Activated naive CD4-positive, alpha-beta T cell treated with anti-CD3 and anti-CD28 coated beads for 36 hours (primary cell): Measurements from ENCODE around the gene LLGL2. TPM values are rescaled to one million over a fixed set of nuclear protein-coding genes. Genes with fewer than 3 reads are reported as not detected.
"Not testable (repeated sequence)": the region's sequence is repeated elsewhere in the genome, so short reads cannot be mapped to it uniquely, and the experiment has no call there.

Experiments
- CTCF ChIA-PET: fragments of 350-600 bp; sonication (Branson Sonifier 250); formaldehyde crosslinking; loops from one replicate; lab custom pipeline; 2021; ENCODE audit warnings: antibody characterized with exemption; lab: Charles Lee
- DNase-seq: peaks from one replicate; pipeline ENCODE4 v3.0.0-alpha.2; 2020
- H3K27ac Mint-ChIP-seq: one replicate; pipeline ENCODE4 v1.8.0; 2021; ENCODE audit warnings: mild to moderate bottlenecking, mixed read lengths
- H3K27me3 Mint-ChIP-seq: one replicate; pipeline ENCODE4 v1.8.0; 2021; ENCODE audit warnings: low read depth, mixed read lengths
- H3K36me3 Mint-ChIP-seq: one replicate; pipeline ENCODE4 v1.8.0; 2021; ENCODE audit warnings: low read depth, mixed read lengths
- H3K4me1 Mint-ChIP-seq: one replicate; pipeline ENCODE4 v1.8.0; 2021; ENCODE audit warnings: low read depth, mixed read lengths
- H3K4me3 Mint-ChIP-seq: one replicate; pipeline ENCODE4 v1.8.0; 2021; ENCODE audit warnings: mild to moderate bottlenecking, moderate library complexity, mixed read lengths
- H3K9me3 Mint-ChIP-seq: one replicate; pipeline ENCODE4 v1.8.0; 2021; ENCODE audit warnings: mixed read lengths
- intact Hi-C: fragments of 100-400 bp; cut with micrococcal nuclease; formaldehyde crosslinking; loops from one replicate; pipeline ENCODE4 v1.15.1; 2023
- total RNA-seq, 2 experiments: library from RNA; stranded (reverse); gene quantifications; one replicate each; pipeline ENCODE4 v1.2.3, GENCODE V29; 2021

The LLGL2 gene
- total RNA-seq, 2 experiments from 2014 or later: 6.2 to 6.8 TPM

DNA sequence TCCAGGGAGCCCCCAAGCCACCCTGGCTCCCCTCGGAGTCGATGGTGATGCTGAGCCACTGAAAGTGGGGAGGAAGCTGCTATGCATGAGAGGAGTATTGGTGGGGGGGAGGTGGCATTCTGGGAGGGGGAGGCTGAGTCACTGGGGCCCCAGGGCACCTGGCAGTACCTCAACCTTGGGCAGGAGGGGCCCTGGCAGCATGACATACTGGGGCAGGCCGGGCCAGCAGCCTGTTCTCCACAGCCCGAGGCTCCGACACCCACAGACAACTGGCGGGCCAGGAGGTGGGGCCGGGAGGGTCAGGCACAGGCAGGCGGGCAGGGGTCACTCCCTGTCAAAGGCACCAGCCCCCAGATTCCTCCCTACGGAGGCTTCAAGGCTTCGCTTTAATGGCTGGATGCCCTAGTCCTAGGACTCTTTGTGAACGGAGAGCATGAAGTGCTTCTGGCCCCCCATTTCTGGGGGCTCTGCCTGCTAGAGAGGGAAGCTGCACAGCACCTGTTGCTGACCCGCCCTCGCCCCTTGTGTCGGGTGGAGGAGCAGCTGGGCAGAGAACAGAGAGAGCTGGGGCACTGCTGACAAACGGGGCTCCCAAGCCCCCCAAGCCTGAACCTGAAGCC is 11.1 kb upstream of the LLGL2 start:
- H3K27me3 Mint-ChIP-seq: no peaks in the 10 kb centered on the region
- DNase-seq: no peak
- CTCF ChIA-PET: interaction anchor here (0.6 to 1.9 kb wide), 5 partner anchors 11 to 192 kb away, joined by 3 to 6 read pairs (median 3); no protein-coding TSS in a partner anchor
- H3K9me3 Mint-ChIP-seq: no peaks in the 10 kb centered on the region
- H3K4me1 Mint-ChIP-seq: peaks cover 23% of the 10 kb centered on the region
- intact Hi-C loops: loop anchor here (10.0 kb wide), 1 partner anchor 250 kb away; the partner anchor contains the start of genes GGA3 and MRPS7
- no peak overlapping the region for H3K27ac Mint-ChIP-seq
- H3K4me3 Mint-ChIP-seq: peak overlapping the region; percentile 52
- H3K36me3 Mint-ChIP-seq: peaks cover 13% of the 10 kb centered on the region

DNA sequence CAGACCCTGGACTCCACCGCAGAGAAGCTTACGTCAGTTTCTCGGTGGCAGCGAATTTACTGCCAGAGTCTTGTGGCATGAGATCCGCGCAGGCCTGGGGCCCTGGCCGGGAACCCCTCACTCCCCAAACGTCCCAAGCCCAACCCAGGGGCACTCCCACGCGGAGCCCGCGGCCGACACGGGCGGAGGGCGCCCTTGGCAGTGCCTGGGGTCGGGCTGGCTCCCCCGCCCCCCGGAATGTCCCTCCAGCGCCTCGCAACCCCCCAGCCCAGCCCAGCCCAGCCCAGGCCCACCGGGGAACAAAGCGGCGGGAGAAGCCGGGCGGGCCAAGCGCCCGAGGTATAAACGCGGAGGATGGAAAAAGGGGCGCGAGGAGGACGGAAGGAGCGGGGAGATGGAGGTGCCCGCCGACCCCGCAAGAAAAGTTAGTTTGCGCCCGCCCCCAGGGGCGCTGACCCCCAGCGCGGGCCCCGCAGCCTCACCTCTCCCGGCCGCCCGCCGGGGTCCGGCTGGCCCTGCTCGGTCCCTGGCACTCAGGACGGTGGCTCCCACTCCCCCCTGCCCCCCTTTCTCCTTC is 10.5 kb upstream of the LLGL2 start:
- intact Hi-C loops: loop anchor here (5.0 to 10.0 kb wide), 2 partner anchors 237 to 250 kb away; partner anchors contain the start of genes GGA3 and MRPS7
- CTCF ChIA-PET: interaction anchor here (0.7 to 1.9 kb wide), 2 partner anchors 12 to 58 kb away, joined by 3 to 6 read pairs; no protein-coding TSS in a partner anchor
- H3K36me3 Mint-ChIP-seq: peaks cover 17% of the 10 kb centered on the region
- H3K9me3 Mint-ChIP-seq: no peaks in the 10 kb centered on the region
- peaks cover 23% of the 10 kb centered on the region for H3K4me1 Mint-ChIP-seq
- DNase-seq: no peak
- H3K27ac Mint-ChIP-seq: no peak overlapping the region
- no peaks in the 10 kb centered on the region for H3K27me3 Mint-ChIP-seq
- H3K4me3 Mint-ChIP-seq: peak overlapping the region; percentile 62

DNA sequence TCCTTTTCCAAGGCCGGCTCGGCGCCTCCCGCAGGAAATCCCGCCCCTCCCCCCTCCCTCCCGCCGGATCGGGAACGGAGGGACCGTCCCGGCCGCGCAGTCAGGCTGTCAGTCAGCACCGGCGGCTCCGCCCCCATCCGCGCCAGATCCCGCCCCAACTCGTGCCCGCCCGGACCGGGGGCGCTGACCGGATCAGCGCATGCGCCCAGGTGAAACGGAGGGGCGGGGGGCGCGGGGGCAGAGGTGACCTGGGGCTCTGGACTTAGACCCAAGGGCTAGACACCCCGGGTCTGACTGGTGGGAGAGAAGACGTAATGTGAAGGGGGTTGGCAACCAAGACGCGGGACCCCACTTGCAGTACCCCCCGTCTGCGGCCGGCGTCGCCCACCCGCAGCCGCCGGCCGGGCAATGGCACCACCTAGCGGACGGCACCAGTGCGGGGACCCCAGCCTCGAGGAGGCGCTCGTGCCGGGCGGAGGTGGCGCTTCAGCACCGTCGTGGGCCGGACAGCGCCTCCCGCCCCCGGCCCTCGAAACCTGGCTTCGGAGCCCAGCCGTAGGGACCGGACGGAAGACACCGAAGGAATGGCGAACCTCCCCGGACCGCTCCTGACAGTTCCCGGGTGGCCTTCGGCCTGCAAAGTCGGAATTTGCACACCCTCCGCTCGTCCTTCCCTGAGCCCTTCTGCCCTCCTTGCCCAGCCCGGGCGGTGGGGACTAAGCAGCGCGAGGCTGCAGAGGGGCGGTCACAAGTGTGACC is 9.8 kb upstream of the LLGL2 start, which contains the start of gene CASKIN2:
CASKIN2 (minus strand) TSS at position 42 of the 759 bp plus-strand sequence. CDS start 1,733 bp downstream, outside the sequence.
- Mint-ChIP-seq H3K36me3 (peaks cover 17% of the 10 kb centered on the region), H3K4me3 (peak within 1 kb of the TSS; percentile 62), H3K4me1 (peaks cover 23% of the 10 kb centered on the region), H3K9me3 (no peaks in the 10 kb centered on the region), H3K27ac (no peak within 1 kb of the TSS), H3K27me3 (no peaks in the 10 kb centered on the region)
- DNase-seq: peak; percentile 90
- intact Hi-C loops: loop anchor here (1.0 to 10.0 kb wide), 8 partner anchors 10 to 251 kb away; partner anchors contain the start of genes GGA3, LLGL2, MRPS7 and RECQL5
- CTCF ChIA-PET: interaction anchor here (0.7 to 1.3 kb wide), 10 partner anchors 10 to 554 kb away, joined by 3 to 5 read pairs (median 4); partner anchors contain the start of genes LLGL2 and TMEM94

DNA sequence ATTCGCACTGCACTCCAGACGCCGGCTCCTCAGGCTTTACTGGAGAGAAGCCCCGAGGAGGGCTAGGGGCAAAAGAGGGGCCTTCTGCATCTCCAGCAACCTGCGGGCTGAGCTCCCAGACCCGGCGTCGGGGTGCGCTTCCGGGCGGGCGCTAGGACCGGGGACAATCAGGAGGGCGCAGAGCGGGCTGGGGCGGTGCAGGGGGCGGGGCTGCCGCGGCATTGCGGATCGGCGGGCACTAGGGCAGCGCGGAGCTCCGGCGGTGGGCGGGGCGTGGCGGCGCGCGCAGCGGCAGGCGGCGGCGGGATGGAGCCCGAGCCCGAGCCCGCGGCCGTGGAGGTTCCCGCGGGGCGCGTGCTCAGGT is 9.3 kb upstream of the LLGL2 start, which contains the start of gene TSEN54:
TSEN54 (plus strand) TSS at position 274 of the 364 bp plus-strand sequence; CDS start at position 307, 33 bp downstream.
- intact Hi-C loops: loop anchor here (1.0 to 10.0 kb wide), 8 partner anchors 9 to 251 kb away; partner anchors contain the start of genes GGA3, LLGL2, MRPS7 and RECQL5
- Mint-ChIP-seq H3K9me3 (no peaks in the 10 kb centered on the region), H3K36me3 (peaks cover 18% of the 10 kb centered on the region), H3K27me3 (no peaks in the 10 kb centered on the region), H3K4me1 (peaks cover 23% of the 10 kb centered on the region), H3K27ac (no peak within 1 kb of the TSS), H3K4me3 (peak within 1 kb of the TSS; percentile 81)
- CTCF ChIA-PET: interaction anchor here (0.7 to 1.3 kb wide), 14 partner anchors 9 to 554 kb away, joined by 3 to 5 read pairs (median 3); partner anchors contain the start of genes LLGL2, SLC25A19 and TMEM94
- DNase-seq: peak; percentile 97

DNA sequence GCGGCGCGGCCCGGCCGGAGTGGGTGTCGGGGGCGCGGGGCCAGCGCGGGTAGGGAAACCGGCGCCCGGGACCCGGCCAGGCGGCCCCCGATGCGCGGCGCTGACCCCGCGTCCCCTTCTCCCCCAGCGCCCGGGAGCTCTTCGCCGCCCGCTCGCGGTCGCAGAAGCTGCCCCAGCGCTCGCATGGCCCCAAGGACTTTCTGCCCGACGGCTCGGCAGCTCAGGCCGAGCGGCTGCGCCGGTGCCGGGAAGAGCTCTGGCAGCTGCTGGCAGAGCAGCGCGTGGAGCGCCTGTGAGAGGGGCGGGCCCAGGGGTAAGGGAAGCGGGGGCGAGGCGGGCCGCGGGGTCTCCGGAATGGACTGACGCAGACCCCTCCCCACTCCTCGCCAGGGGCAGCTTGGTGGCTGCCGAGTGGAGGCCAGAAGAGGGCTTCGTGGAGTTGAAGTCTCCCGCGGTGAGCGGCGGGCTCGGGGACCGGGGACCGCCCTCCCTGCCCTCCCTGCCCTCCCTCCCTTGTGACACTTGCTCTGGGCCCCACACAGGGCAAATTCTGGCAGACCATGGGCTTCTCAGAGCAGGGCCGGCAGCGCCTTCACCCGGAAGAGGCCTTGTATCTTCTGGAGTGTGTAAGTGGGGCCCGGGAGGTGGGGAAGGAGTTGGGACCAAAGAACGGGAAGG is 8.7 kb upstream of the LLGL2 start:
- no peaks in the 10 kb centered on the region for H3K9me3 Mint-ChIP-seq
- DNase-seq: peak; percentile 34
- intact Hi-C loops: loop anchor here (1.0 to 10.0 kb wide), 8 partner anchors 9 to 252 kb away; partner anchors contain the start of genes GGA3, LLGL2, MRPS7 and RECQL5
- peak overlapping the region; percentile 81 for H3K4me3 Mint-ChIP-seq
- CTCF ChIA-PET: interaction anchor here (0.7 to 1.3 kb wide), 14 partner anchors 8 to 555 kb away, joined by 3 to 5 read pairs (median 3); partner anchors contain the start of genes LLGL2, SLC25A19 and TMEM94
- H3K27ac Mint-ChIP-seq: no peak overlapping the region
- H3K4me1 Mint-ChIP-seq: peaks cover 23% of the 10 kb centered on the region
- no peaks in the 10 kb centered on the region for H3K27me3 Mint-ChIP-seq
- H3K36me3 Mint-ChIP-seq: peaks cover 18% of the 10 kb centered on the region

DNA sequence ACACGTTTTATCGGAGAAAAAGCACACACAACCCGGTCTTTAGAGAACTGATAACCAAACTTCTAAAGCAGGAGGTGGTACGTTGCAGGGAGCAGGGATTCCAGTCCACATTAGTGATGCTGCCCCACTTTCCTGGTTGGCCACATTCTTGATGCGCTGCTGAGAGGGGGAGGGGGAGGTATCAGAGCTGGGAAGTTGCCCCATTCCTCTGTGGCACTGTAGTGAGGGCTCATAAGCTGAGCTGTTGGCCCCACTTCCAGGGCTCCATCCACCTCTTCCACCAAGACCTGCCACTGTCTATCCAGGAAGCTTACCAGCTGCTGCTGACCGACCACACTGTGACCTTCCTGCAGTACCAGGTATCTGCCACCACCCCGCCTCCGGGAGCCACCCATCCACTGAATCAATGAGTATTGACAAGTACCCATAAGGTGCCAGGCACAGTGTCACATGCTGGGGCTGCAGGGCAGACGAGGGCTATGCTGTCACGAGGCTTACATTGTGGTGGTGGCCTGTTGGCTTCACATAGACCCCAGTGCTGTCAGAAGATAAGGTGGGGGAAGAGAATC is 8.1 kb upstream of the LLGL2 start:
- H3K9me3 Mint-ChIP-seq: no peaks in the 10 kb centered on the region
- DNase-seq: peak; percentile 48
- peaks cover 23% of the 10 kb centered on the region for H3K4me1 Mint-ChIP-seq
- H3K36me3 Mint-ChIP-seq: peaks cover 18% of the 10 kb centered on the region
- CTCF ChIA-PET: interaction anchor here (0.6 to 1.1 kb wide), 4 partner anchors 20 to 228 kb away, joined by 3 to 4 read pairs (median 3); partner anchors contain the start of gene SLC25A19
- H3K27me3 Mint-ChIP-seq: no peaks in the 10 kb centered on the region
- H3K4me3 Mint-ChIP-seq: peak overlapping the region; percentile 81
- intact Hi-C loops: loop anchor here (2.0 to 10.0 kb wide), 5 partner anchors 71 to 253 kb away; partner anchors contain the start of genes GGA3, MRPS7, RECQL5 and SAP30BP
- no peak overlapping the region for H3K27ac Mint-ChIP-seq

DNA sequence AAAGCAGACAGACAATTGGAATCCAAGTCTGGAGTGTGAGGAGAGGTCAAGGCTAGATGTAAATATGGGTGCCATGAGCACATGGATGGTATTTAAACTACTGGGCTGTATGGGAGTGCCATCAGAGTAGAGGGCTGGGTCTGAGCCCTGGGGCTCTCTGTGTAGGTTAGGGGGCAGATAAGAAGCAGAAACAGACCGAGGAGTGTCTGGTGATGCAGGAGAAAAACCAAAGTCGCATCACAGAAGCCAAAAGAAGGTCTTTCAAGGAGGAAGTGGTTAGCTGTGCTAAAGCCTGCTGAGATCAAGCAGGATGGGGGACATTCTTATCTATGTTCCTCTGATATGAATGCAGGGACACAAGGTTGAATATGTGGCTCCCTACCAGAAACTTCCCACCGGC is 7.3 kb upstream of the LLGL2 start:
- no peak for DNase-seq
- H3K27ac Mint-ChIP-seq: no peak overlapping the region
- H3K36me3 Mint-ChIP-seq: peaks cover 18% of the 10 kb centered on the region
- H3K4me1 Mint-ChIP-seq: peaks cover 23% of the 10 kb centered on the region
- intact Hi-C loops: loop anchor here (5.0 to 10.0 kb wide), 2 partner anchors 234 to 253 kb away; partner anchors contain the start of genes GGA3 and MRPS7
- CTCF ChIA-PET: interaction anchor here (0.6 to 1.1 kb wide), 2 partner anchors 19 to 65 kb away, joined by 3 to 4 read pairs; no protein-coding TSS in a partner anchor
- no peaks in the 10 kb centered on the region for H3K9me3 Mint-ChIP-seq
- H3K4me3 Mint-ChIP-seq: peak overlapping the region; percentile 81
- H3K27me3 Mint-ChIP-seq: no peaks in the 10 kb centered on the region

DNA sequence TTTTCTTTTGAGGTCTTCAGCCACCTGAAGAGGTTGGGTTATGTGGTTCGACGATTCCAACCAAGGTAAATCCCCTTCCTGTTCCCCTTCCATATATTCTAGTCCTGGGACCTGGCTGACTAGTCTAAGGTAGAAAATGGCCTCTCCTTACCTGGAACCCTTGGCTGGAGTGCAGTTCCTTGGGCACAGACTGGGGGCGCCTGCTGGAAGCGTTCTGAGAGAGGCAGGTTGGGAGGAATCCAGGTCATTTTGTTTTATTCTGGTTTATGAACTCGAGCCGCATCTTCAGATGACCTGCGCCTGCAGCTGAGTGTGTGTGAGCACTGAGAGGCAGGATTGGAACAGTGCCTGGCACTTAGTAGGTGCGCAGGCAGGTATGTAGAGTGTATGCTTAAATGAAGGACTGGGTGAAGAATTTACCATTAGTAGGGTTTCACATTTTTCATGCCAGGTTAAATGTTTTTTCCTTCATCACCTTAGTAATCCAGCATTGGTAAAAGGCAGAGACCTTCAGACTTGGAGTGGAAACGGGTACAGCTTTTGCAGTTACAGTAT is 6.4 kb upstream of the LLGL2 start:
- Mint-ChIP-seq H3K36me3 (peaks cover 18% of the 10 kb centered on the region), H3K4me3 (no peak overlapping the region)

DNA sequence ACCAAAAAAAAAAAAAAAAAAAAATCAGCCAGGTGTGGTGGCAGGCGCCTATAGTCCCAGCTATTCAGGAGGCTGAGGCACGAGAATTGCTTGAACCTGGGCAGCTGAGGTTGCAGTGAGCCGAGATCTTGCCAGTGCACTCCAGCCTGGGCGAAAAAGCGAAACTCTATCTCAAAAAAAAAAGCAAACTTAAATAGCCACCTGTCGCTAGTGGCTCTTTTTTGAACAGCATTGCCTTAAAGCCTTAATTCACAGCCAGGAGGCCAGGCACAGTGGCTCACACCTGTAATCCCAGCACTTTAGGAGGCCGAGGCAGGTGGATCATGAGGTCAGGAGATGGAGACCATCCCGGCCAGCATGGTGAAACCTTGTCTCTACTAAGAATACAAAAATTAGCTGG is 5.1 kb upstream of the LLGL2 start:
- H3K27me3 Mint-ChIP-seq, H3K4me3 Mint-ChIP-seq, H3K27ac Mint-ChIP-seq, intact Hi-C loops, H3K9me3 Mint-ChIP-seq, DNase-seq: not testable (repeated sequence)
- CTCF ChIA-PET: interaction anchor here (0.6 kb wide), 1 partner anchor 114 kb away, joined by 3 read pairs; no protein-coding TSS in a partner anchor
- Mint-ChIP-seq H3K36me3 (peaks cover 18% of the 10 kb centered on the region), H3K4me1 (peaks cover 20% of the 10 kb centered on the region)

More for the DNA sequence above, 6.4 kb upstream of the LLGL2 start:
- H3K27me3 Mint-ChIP-seq: no peaks in the 10 kb centered on the region
- CTCF ChIA-PET: interaction anchor here (0.6 kb wide), 1 partner anchor 59 kb away, joined by 3 read pairs; no protein-coding TSS in a partner anchor
- peaks cover 22% of the 10 kb centered on the region for H3K4me1 Mint-ChIP-seq
- no peak for DNase-seq
- intact Hi-C loops: loop anchor here (5.0 to 10.0 kb wide), 2 partner anchors 233 to 254 kb away; partner anchors contain the start of genes GGA3 and MRPS7
- no peak overlapping the region for H3K27ac Mint-ChIP-seq
- no peaks in the 10 kb centered on the region for H3K9me3 Mint-ChIP-seq

DNA sequence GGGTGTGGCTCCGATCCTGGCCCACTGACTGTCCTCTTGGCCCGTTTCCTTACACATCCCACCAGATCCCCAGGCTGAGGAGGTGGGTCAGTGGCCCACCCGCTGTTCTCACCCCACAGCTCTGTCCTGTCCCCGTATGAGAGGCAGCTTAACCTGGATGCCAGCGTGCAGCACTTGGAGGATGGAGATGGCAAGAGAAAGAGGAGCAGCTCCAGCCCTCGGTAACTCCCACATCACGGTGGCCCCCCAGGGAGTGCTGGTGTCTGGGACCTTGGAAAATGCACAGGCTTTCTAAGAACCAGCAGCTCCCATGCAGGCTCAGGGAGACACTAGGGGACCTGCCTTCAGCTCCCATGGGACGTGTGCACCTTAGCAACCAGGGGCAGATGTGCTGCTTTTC is 4.2 kb upstream of the LLGL2 start:
- Mint-ChIP-seq H3K27ac (no peak overlapping the region), H3K4me3 (no peak overlapping the region), H3K27me3 (no peaks in the 10 kb centered on the region), H3K4me1 (peaks cover 22% of the 10 kb centered on the region), H3K36me3 (peaks cover 18% of the 10 kb centered on the region), H3K9me3 (no peaks in the 10 kb centered on the region)
- no peak for DNase-seq
- intact Hi-C loops: no loop called here
- CTCF ChIA-PET: interaction anchor here (0.6 to 1.4 kb wide), 2 partner anchors 79 to 93 kb away, joined by 3 read pairs; no protein-coding TSS in a partner anchor
